ENCODE results near the gene DHRS2. TPM values are rescaled to one million over a fixed set of nuclear protein-coding genes. Genes with fewer than 3 reads are reported as not detected.
A peak's percentile ranks its signal among the peaks of the same experiment; 100 is the strongest.

DHRS2 gene
- total and polyA plus RNA-seq, 2 of the 13 experiments (the other 11 are each of a cell fraction or from before 2014, with no cell fraction given), result 1,621 to 3,021 TPM

DNA sequence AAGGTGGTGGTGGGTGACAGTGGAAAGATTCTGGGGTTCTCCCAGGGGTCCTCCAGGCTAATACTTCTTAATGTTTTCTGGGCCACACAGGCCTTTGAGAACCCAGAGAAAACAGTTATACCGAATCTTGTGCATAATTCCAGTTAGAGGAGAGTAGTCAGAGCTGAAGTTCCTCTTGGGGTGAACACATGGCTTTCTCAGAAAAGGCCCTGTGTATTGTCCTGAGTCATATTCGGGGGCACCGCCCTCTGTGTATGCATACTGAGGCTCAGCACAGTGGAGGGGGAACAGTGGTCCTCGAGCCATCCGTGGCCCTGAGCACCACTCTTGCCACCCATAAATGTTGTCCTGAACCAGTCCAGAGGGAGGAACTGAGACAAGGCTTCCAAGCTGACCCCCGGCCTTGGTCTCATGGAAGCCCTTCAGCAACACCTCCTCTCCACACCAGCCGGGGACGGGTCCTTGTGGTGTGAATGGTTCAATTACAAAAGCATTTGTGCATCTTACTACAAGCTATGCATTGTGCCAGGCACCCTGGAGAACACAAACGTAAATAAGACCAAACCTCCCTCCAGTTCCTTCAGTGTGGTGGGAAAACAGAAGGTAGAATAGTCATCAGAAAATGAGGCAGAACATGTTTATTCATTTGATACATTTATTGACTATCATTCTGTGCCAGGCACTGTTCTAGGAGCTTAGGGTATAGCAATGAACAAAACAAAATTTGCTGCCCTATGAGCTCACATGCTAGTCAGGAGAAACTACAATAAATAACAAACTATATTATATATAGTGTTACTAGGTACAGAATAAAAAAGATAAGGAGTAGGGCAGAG is 9.9 kb downstream of the DHRS2 start (continued):
- TF ChIP-seq, protein P1, sequence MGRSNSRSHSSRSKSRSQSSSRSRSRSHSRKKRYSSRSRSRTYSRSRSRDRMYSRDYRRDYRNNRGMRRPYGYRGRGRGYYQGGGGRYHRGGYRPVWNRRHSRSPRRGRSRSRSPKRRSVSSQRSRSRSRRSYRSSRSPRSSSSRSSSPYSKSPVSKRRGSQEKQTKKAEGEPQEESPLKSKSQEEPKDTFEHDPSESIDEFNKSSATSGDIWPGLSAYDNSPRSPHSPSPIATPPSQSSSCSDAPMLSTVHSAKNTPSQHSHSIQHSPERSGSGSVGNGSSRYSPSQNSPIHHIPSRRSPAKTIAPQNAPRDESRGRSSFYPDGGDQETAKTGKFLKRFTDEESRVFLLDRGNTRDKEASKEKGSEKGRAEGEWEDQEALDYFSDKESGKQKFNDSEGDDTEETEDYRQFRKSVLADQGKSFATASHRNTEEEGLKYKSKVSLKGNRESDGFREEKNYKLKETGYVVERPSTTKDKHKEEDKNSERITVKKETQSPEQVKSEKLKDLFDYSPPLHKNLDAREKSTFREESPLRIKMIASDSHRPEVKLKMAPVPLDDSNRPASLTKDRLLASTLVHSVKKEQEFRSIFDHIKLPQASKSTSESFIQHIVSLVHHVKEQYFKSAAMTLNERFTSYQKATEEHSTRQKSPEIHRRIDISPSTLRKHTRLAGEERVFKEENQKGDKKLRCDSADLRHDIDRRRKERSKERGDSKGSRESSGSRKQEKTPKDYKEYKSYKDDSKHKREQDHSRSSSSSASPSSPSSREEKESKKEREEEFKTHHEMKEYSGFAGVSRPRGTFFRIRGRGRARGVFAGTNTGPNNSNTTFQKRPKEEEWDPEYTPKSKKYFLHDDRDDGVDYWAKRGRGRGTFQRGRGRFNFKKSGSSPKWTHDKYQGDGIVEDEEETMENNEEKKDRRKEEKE (IDR thresholded peaks at IDR 0.05), result no peak
- TF ChIP-seq ZNF274 (CRISPR knock-in tag; IDR thresholded peaks at IDR 0.05), result no peak
- no peak for TF ChIP-seq TP53 (CRISPR knock-in tag; conservative IDR thresholded peaks at IDR 0.05)
- TF ChIP-seq ZNF737 (CRISPR knock-in tag; IDR thresholded peaks at IDR 0.05; ENCODE audit: borderline replicate concordance), result 0 out of 2 replicates have a peak, but pooled peaks have one; percentile 28
- no peak for TF ChIP-seq ZNF180 (CRISPR knock-in tag; IDR thresholded peaks at IDR 0.05; ENCODE audit: borderline replicate concordance, low read depth)
- TF ChIP-seq CREB1 (IDR thresholded peaks at IDR 0.05), result no peak
- TF ChIP-seq CREB1 (CRISPR knock-in tag; IDR thresholded peaks at IDR 0.05), result no peak
- TF ChIP-seq ATAD3A (CRISPR knock-in tag; IDR thresholded peaks at IDR 0.05), result no peak
- no peak for TF ChIP-seq AGO1 (IDR thresholded peaks at IDR 0.05; ENCODE audit: low read depth, low read length, poor library complexity, severe bottlenecking)
- no peak for TF ChIP-seq NKX3-1 (CRISPR knock-in tag; IDR thresholded peaks at IDR 0.05)
- TF ChIP-seq, protein P2, sequence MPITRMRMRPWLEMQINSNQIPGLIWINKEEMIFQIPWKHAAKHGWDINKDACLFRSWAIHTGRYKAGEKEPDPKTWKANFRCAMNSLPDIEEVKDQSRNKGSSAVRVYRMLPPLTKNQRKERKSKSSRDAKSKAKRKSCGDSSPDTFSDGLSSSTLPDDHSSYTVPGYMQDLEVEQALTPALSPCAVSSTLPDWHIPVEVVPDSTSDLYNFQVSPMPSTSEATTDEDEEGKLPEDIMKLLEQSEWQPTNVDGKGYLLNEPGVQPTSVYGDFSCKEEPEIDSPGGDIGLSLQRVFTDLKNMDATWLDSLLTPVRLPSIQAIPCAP (CRISPR knock-in tag; IDR thresholded peaks at IDR 0.05; ENCODE audit: low read depth), result no peak
- TF ChIP-seq XBP1 (CRISPR knock-in tag; IDR thresholded peaks at IDR 0.05), result no peak
- TF ChIP-seq NFIC (IDR thresholded peaks at IDR 0.05; ENCODE audit: low read length), result no peak
- TF ChIP-seq ZNF329 (CRISPR knock-in tag; IDR thresholded peaks at IDR 0.05; ENCODE audit: low read depth), result no peak
- TF ChIP-seq SP5 (CRISPR knock-in tag; IDR thresholded peaks at IDR 0.05; ENCODE audit: borderline replicate concordance, low read depth), result no peak
- no peak for TF ChIP-seq ZNF678 (CRISPR knock-in tag; IDR thresholded peaks at IDR 0.05)
- TF ChIP-seq ZNF256 (CRISPR knock-in tag; conservative IDR thresholded peaks at IDR 0.05), result no peak
- no peak for TF ChIP-seq KLF13 (CRISPR knock-in tag; IDR thresholded peaks at IDR 0.05)
- no peak for TF ChIP-seq NFYC (CRISPR knock-in tag; IDR thresholded peaks at IDR 0.05)
- no peak for TF ChIP-seq ZNF543 (CRISPR knock-in tag; IDR thresholded peaks at IDR 0.05)
- no peak for TF ChIP-seq NFE2L2 (IDR thresholded peaks at IDR 0.05; ENCODE audit: low read length)
- TF ChIP-seq ZNF496 (CRISPR knock-in tag; IDR thresholded peaks at IDR 0.05; ENCODE audit: insufficient replicate concordance), result no peak
- no peak for TF ChIP-seq RFX5 (IDR thresholded peaks at IDR 0.05; ENCODE audit: low read depth, low read length)
- TF ChIP-seq ZBTB37 (CRISPR knock-in tag; IDR thresholded peaks at IDR 0.05), result no peak

All from HepG2 (cell line).